ENCODE results near the gene MTIF3.
A peak's percentile ranks its signal among the peaks of the same experiment; 100 is the strongest.

Gene MTIF3

DNA sequence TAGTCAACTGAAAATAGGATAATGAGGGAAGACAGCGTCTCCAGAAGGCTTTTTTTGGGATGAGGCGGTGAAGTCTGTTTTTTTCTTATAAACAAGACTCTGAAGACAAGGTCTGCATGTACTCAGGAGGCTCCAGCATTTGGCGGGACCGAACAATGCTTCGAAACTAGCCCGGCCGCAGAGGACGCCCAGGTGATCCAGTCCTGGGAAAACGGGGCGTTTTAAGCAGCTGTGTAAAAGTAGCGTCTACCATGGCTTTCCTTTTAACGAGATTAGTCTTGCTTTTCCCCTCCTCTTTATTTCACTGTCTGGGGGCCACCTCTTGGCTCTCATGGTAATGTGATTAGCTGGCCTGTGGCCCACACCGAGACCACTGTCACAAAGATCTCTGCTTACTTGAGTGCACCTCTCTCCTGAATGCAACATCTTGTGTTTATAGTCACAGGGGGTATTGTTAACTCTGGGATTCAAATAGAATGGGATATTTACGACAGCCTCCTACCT, 55.3 kb downstream of the MTIF3 start:
- no peak overlapping the region for H3K9ac ChIP-seq (ENCODE audit: low read depth, low read length, poor library complexity, severe bottlenecking)
- no peaks in the 10 kb centered on the region for H3K36me3 ChIP-seq (ENCODE audit: insufficient read depth, low read length)
- no peaks in the 10 kb centered on the region for H3K27me3 ChIP-seq (ENCODE audit: insufficient read depth, low read length, poor library complexity, severe bottlenecking)
- H3K9me3 ChIP-seq (ENCODE audit: insufficient read depth, low read depth, low read length) = no peaks in the 10 kb centered on the region
- no peak overlapping the region for H3K4me2 ChIP-seq (ENCODE audit: low read depth, low read length, poor library complexity, severe bottlenecking)
- H3F3A ChIP-seq (ENCODE audit: low read depth) = no peaks in the 10 kb centered on the region
- no peaks in the 10 kb centered on the region for H3K79me2 ChIP-seq (ENCODE audit: insufficient read depth, low read length)
- no peaks in the 10 kb centered on the region for H4K20me1 ChIP-seq (ENCODE audit: insufficient read depth, low read length, poor library complexity, severe bottlenecking)
- H3K4me1 ChIP-seq (ENCODE audit: insufficient read depth, low read length, poor library complexity, severe bottlenecking) = no peaks in the 10 kb centered on the region
- H2AFZ ChIP-seq (ENCODE audit: low read length) = no peak overlapping the region
- no peak for TF ChIP-seq EZH2phosphoT487 (IDR thresholded peaks at IDR 0.05; ENCODE audit: borderline replicate concordance)
- TF ChIP-seq, protein P1, sequence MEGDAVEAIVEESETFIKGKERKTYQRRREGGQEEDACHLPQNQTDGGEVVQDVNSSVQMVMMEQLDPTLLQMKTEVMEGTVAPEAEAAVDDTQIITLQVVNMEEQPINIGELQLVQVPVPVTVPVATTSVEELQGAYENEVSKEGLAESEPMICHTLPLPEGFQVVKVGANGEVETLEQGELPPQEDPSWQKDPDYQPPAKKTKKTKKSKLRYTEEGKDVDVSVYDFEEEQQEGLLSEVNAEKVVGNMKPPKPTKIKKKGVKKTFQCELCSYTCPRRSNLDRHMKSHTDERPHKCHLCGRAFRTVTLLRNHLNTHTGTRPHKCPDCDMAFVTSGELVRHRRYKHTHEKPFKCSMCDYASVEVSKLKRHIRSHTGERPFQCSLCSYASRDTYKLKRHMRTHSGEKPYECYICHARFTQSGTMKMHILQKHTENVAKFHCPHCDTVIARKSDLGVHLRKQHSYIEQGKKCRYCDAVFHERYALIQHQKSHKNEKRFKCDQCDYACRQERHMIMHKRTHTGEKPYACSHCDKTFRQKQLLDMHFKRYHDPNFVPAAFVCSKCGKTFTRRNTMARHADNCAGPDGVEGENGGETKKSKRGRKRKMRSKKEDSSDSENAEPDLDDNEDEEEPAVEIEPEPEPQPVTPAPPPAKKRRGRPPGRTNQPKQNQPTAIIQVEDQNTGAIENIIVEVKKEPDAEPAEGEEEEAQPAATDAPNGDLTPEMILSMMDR (conservative IDR thresholded peaks at IDR 0.05; ENCODE audit: low read length) = no peak
- no peaks in the 10 kb centered on the region for H3K9me2 ChIP-seq (replicated peaks; ENCODE audit: low read depth, low read length)
- H3K4me3 ChIP-seq (ENCODE audit: low read length, poor library complexity, severe bottlenecking) = no peak overlapping the region

DNA sequence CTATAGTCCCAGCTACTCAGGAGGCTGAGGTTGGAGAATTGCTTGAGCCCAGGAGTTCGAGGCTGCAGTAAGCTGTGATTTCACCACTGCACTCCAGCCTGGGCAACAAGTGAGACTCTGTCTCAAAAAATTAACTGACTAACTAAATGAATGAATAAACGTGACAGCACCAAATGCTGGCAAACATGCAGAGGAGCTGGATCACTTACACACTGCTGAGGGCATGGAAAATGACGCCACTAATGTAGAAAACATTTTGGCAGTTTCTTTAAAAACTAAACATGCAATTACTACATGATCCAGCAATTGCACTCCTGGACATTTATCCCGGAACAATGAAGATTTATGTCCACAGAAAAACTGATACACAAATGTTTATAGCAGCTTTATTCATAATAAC, 57.3 kb downstream of the MTIF3 start:
- Histone ChIP-seq H2AFZ (ENCODE audit: low read length) (no peak overlapping the region), H3K4me2 (ENCODE audit: low read depth, low read length, poor library complexity, severe bottlenecking) (no peak overlapping the region), H3K79me2 (ENCODE audit: insufficient read depth, low read length) (no peaks in the 10 kb centered on the region), H3K9ac (ENCODE audit: low read depth, low read length, poor library complexity, severe bottlenecking) (no peak overlapping the region), H3F3A (ENCODE audit: low read depth) (no peaks in the 10 kb centered on the region), H3K9me2 (replicated peaks; ENCODE audit: low read depth, low read length) (no peaks in the 10 kb centered on the region), H4K20me1 (ENCODE audit: insufficient read depth, low read length, poor library complexity, severe bottlenecking) (no peaks in the 10 kb centered on the region), H3K4me1 (ENCODE audit: insufficient read depth, low read length, poor library complexity, severe bottlenecking) (no peaks in the 10 kb centered on the region), H3K4me3 (ENCODE audit: low read length, poor library complexity, severe bottlenecking) (no peak overlapping the region), H3K36me3 (ENCODE audit: insufficient read depth, low read length) (no peaks in the 10 kb centered on the region), H3K27me3 (ENCODE audit: insufficient read depth, low read length, poor library complexity, severe bottlenecking) (no peaks in the 10 kb centered on the region), H3K9me3 (ENCODE audit: insufficient read depth, low read depth, low read length) (no peaks in the 10 kb centered on the region)
- TF ChIP-seq EZH2phosphoT487 (IDR thresholded peaks at IDR 0.05; ENCODE audit: borderline replicate concordance) = no peak
- TF ChIP-seq, protein P1 (conservative IDR thresholded peaks at IDR 0.05; ENCODE audit: low read length) = no peak

DNA sequence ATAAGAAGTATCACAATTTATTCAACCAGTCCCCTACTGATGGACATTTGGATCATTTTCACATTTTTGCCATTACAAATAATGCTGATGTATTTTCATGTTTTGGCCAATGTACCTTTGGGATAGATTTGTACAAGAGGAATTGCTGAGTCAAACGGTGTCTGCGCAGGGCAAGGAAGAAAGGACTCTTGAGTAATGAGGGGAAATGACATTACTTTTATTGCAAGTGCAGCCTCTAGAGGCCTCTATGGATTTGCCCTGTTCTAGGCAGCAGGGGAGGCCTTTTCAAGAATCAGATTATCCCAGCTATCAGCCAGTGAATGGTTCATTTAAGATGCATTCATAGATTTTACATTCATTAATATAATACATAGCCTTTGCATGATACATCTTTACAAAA, 58.9 kb downstream of the MTIF3 start:
- H3K9me3 ChIP-seq (ENCODE audit: insufficient read depth, low read depth, low read length) = no peaks in the 10 kb centered on the region
- H3K27me3 ChIP-seq (ENCODE audit: insufficient read depth, low read length, poor library complexity, severe bottlenecking) = no peaks in the 10 kb centered on the region
- H3K79me2 ChIP-seq (ENCODE audit: insufficient read depth, low read length) = no peaks in the 10 kb centered on the region
- no peaks in the 10 kb centered on the region for H3K4me1 ChIP-seq (ENCODE audit: insufficient read depth, low read length, poor library complexity, severe bottlenecking)
- H4K20me1 ChIP-seq (ENCODE audit: insufficient read depth, low read length, poor library complexity, severe bottlenecking) = no peaks in the 10 kb centered on the region
- no peak overlapping the region for H3K9ac ChIP-seq (ENCODE audit: low read depth, low read length, poor library complexity, severe bottlenecking)
- no peaks in the 10 kb centered on the region for H3K9me2 ChIP-seq (replicated peaks; ENCODE audit: low read depth, low read length)
- no peak overlapping the region for H2AFZ ChIP-seq (ENCODE audit: low read length)
- H3K4me2 ChIP-seq (ENCODE audit: low read depth, low read length, poor library complexity, severe bottlenecking) = no peak overlapping the region
- H3F3A ChIP-seq (ENCODE audit: low read depth) = no peaks in the 10 kb centered on the region
- no peaks in the 10 kb centered on the region for H3K36me3 ChIP-seq (ENCODE audit: insufficient read depth, low read length)
- TF ChIP-seq EZH2phosphoT487 (IDR thresholded peaks at IDR 0.05; ENCODE audit: borderline replicate concordance) = no peak
- TF ChIP-seq, protein P1 (conservative IDR thresholded peaks at IDR 0.05; ENCODE audit: low read length) = peak; percentile 35
- H3K4me3 ChIP-seq (ENCODE audit: low read length, poor library complexity, severe bottlenecking) = no peak overlapping the region
